GM12801 (cell line): ENCODE data around the gene SLC39A13.

Experiments used
- CTCF ChIP-seq: IDR thresholded peaks from one replicate; pipeline ENCODE4 v1.5.1; 2011; ENCODE audit warnings: control low read depth; ENCODE audit not compliant: insufficient read length; ENCODE audit errors: extremely low read depth

SLC39A13 gene

GRCh38 chr11:47413908-47414684 is 5.7 kb downstream of the SLC39A13 start:
- TF ChIP-seq CTCF: no peak

- TF ChIP-seq CTCF: no peak
Measured at GRCh38 chr11:47414685-47415070, 6.3 kb downstream of the SLC39A13 start.

GRCh38 chr11:47415091-47415854 is 6.9 kb downstream of the SLC39A13 start:
- TF ChIP-seq CTCF: no peak

GRCh38 chr11:47415949-47416472 is 7.6 kb downstream of the SLC39A13 start:
- TF ChIP-seq CTCF: no peak

- no peak for TF ChIP-seq CTCF
Measured at GRCh38 chr11:47417712-47418111, 9.3 kb downstream of the SLC39A13 start.

- no peak for TF ChIP-seq CTCF
Measured at GRCh38 chr11:47418454-47419259, 10.3 kb downstream of the SLC39A13 start.

- no peak for TF ChIP-seq CTCF
Measured at GRCh38 chr11:47425611-47426010, 17.2 kb downstream of the SLC39A13 start.
